K562 (cell line): ENCODE measurements around the gene SH3BGRL3. TPM values are rescaled to one million over a fixed set of nuclear protein-coding genes. Genes with fewer than 3 reads are reported as not detected.

Experiments
- BRCA1 ChIP-seq, 2 experiments: fragments of 450-650 bp in 1 of 2; sonication (generic) in 1 of 2; formaldehyde crosslinking in 1 of 2; IDR thresholded peaks; 2 replicates each; pipeline versions ENCODE4 v1.5.0 to v1.6.1; 2017 to 2020; ENCODE audit warnings: mild to moderate bottlenecking in 1 of 2, missing genetic modification reagents in 1 of 2
- FOXK2 ChIP-seq, 2 experiments: fragments of 450-650 bp; IDR thresholded peaks in 1 of 2; conservative IDR thresholded peaks in 1 of 2; 2 replicates each; pipeline ENCODE4 v1.6.1; 2016; ENCODE audit warnings: low read depth in 2 of 2, mild to moderate bottlenecking in 1 of 2
- GTF3C2 ChIP-seq: IDR thresholded peaks from 3 replicates; pipeline ENCODE4 v1.6.1; 2011; ENCODE audit warnings: borderline replicate concordance, mild to moderate bottlenecking, moderate library complexity; ENCODE audit not compliant: insufficient read length; ENCODE audit errors: extremely low read depth
- HDAC1 ChIP-seq, 2 experiments: fragments of 450-650 bp; IDR thresholded peaks; 2 replicates each; pipeline ENCODE4 v1.6.1; 2016 to 2017; ENCODE audit warnings: inconsistent platforms in 1 of 2, mild to moderate bottlenecking in 1 of 2, moderate library complexity in 1 of 2
- HEY1 ChIP-seq: fragments of 250-450 bp; sonication (Bioruptor Pico); IDR thresholded peaks from 2 replicates; pipeline ENCODE4 v1.5.0; 2020; ENCODE audit warnings: mild to moderate bottlenecking, moderate library complexity, borderline replicate concordance
- KAT7 ChIP-seq: sonication (generic); formaldehyde crosslinking; IDR thresholded peaks from 2 replicates; pipeline ENCODE4 v1.8.0; 2022; ENCODE audit warnings: missing genetic modification reagents, mild to moderate bottlenecking, borderline replicate concordance
- MLLT1 ChIP-seq, 2 experiments: fragments of 450-650 bp; IDR thresholded peaks; 2 replicates each; pipeline ENCODE4 v1.6.1; 2016
- RBM25 ChIP-seq: fragments of 200-400 bp; formaldehyde crosslinking; IDR thresholded peaks from 2 replicates; pipeline ENCODE4 v1.6.1; 2018; ENCODE audit warnings: low read length, low read depth, moderate library complexity; ENCODE audit not compliant: severe bottlenecking
- SUPT5H ChIP-seq: fragments of 450-650 bp; IDR thresholded peaks from 2 replicates; pipeline ENCODE4 v1.6.1; 2016
- TRIM24 ChIP-seq, 2 experiments: fragments of 450-650 bp; IDR thresholded peaks; 2 replicates each; pipeline ENCODE4 v1.6.1; 2016
- TRIM28 ChIP-seq: fragments of 450-650 bp; IDR thresholded peaks from 2 replicates; pipeline ENCODE4 v1.6.1; 2017
- XRCC3 ChIP-seq: fragments of 450-650 bp; IDR thresholded peaks from 2 replicates; pipeline ENCODE4 v1.6.1; 2017; ENCODE audit warnings: mild to moderate bottlenecking, moderate library complexity
- ZNF407 ChIP-seq: fragments of 450-650 bp; IDR thresholded peaks from 2 replicates; pipeline ENCODE4 v1.6.1; 2016; ENCODE audit warnings: low read depth
- ZNF41 ChIP-seq: fragments of 250-450 bp; sonication (Bioruptor Pico); conservative IDR thresholded peaks from 2 replicates; pipeline ENCODE4 v1.4.0; 2020; ENCODE audit warnings: mild to moderate bottlenecking
- ZNF431 ChIP-seq: sonication (generic); formaldehyde crosslinking; IDR thresholded peaks from 2 replicates; pipeline ENCODE4 v1.8.0; 2022; ENCODE audit warnings: mild to moderate bottlenecking, missing genetic modification reagents
- polyA plus RNA-seq, 8 experiments: library from polyadenylated mRNA; depleted of rRNA in 4 of 8; stranded (reverse) in 5 of 8; unstranded in 3 of 8; fragments of >200 nt; fragmentation: Nextera tagmentation in 2 of 8; fragmentation: Illumina TruSeq in 1 of 8; extraction: Ambion mirVana in 2 of 8; extraction: Trizol in 1 of 8; gene quantifications; 2 replicates each; pipeline versions ENCODE4 v1.2.1 to v1.2.3, GENCODE V29; 2011 to 2014; ENCODE audit warnings: inconsistent platforms in 1 of 8, missing spikeins in 1 of 8
- total RNA-seq, 7 experiments: library from RNA; depleted of rRNA in 6 of 7; stranded (reverse); fragments of >200 nt in 6 of 7; fragmentation: Illumina TruSeq in 2 of 7; extraction: Trizol in 2 of 7; gene quantifications; 2 replicates each; pipeline versions ENCODE4 v1.2.1 to v1.2.3, GENCODE V29; 2011 to 2021; ENCODE audit warnings: low replicate concordance in 1 of 7
- TF ChIP-seq, protein P1 (sequence below): sonication (generic); formaldehyde crosslinking; IDR thresholded peaks from 2 replicates; pipeline ENCODE4 v1.8.0; 2022; ENCODE audit warnings: mild to moderate bottlenecking, missing genetic modification reagents

SH3BGRL3 gene
- total and polyA plus RNA-seq, 9 of the 15 experiments (the other 6 are each of a cell fraction or from before 2014, with no cell fraction given): 30.3 to 140 (median 54.2) TPM

- TF ChIP-seq XRCC3: 0 out of 2 replicates have a peak, but pooled peaks have one; percentile 15
- no peak for TF ChIP-seq MLLT1 (IDR thresholded peaks at IDR 0.05)
- TF ChIP-seq FOXK2 (conservative IDR thresholded peaks at IDR 0.05 in 1 of 2, IDR thresholded peaks at IDR 0.05 in 1 of 2; ENCODE audit: low read depth in 2 of 2): no peak
- no peak for TF ChIP-seq RBM25
- TF ChIP-seq HEY1 (CRISPR knock-in tag): no peak
- TF ChIP-seq ZNF407: no peak
- TF ChIP-seq ZNF41 (CRISPR knock-in tag): no peak
- no peak for TF ChIP-seq ZNF431 (CRISPR knock-in tag)
- no peak for TF ChIP-seq BRCA1 (IDR thresholded peaks at IDR 0.05)
- no peak for TF ChIP-seq BRCA1 (CRISPR knock-in tag; IDR thresholded peaks at IDR 0.05)
- peak; percentile 97 for TF ChIP-seq TRIM28
- no peak for TF ChIP-seq HDAC1 (IDR thresholded peaks at IDR 0.05)
- TF ChIP-seq TRIM24 (IDR thresholded peaks at IDR 0.05): 0 out of 4 replicates have a peak, but pooled peaks of 1 of the 2 experiments have one; percentile 38
- TF ChIP-seq, protein P1, sequence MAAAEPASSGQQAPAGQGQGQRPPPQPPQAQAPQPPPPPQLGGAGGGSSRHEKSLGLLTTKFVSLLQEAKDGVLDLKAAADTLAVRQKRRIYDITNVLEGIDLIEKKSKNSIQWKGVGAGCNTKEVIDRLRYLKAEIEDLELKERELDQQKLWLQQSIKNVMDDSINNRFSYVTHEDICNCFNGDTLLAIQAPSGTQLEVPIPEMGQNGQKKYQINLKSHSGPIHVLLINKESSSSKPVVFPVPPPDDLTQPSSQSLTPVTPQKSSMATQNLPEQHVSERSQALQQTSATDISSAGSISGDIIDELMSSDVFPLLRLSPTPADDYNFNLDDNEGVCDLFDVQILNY (CRISPR knock-in tag): peak; percentile 37; the same call in 1 of the 2 replicates
- TF ChIP-seq SUPT5H: no peak
- TF ChIP-seq GTF3C2: no peak
- TF ChIP-seq KAT7 (CRISPR knock-in tag): no peak
These were observed 10.7 kb upstream of the SH3BGRL3 start (continued) for GRCh38 chr1:26269198-26269550.
